Measurements from ENCODE around the gene KMT5B. TPM values are rescaled to one million over a fixed set of nuclear protein-coding genes. Genes with fewer than 3 reads are reported as not detected.

Gene KMT5B
- total and polyA plus RNA-seq, 10 of the 15 experiments (the other 5 are each of a cell fraction or from before 2014, with no cell fraction given), result 4.7 to 21.8 (median 18.0) TPM

GRCh38 chr11:68142028-68142412 is 71.1 kb downstream of the KMT5B start (continued):
- TF ChIP-seq BHLHE40 (IDR thresholded peaks at IDR 0.05; ENCODE audit: borderline replicate concordance in 1 of 2, low read depth in 2 of 2, low read length in 1 of 2), result 0 out of 4 replicates have a peak, but pooled peaks of 1 of the 2 experiments have one; percentile 9
- TF ChIP-seq KDM1A (IDR thresholded peaks at IDR 0.05; ENCODE audit: borderline replicate concordance), result no peak
- no peak for TF ChIP-seq PBX3 (IDR thresholded peaks at IDR 0.05; ENCODE audit: insufficient replicate concordance, low read depth, low read length)
- no peak for TF ChIP-seq JUNB (IDR thresholded peaks at IDR 0.05)
- no peak for TF ChIP-seq CHD4 (IDR thresholded peaks at IDR 0.05)
- no peak for TF ChIP-seq FOXK2 (IDR thresholded peaks at IDR 0.05)
- TF ChIP-seq YY1 (IDR thresholded peaks at IDR 0.05; ENCODE audit: low read depth, low read length), result no peak
- TF ChIP-seq KLF5 (IDR thresholded peaks at IDR 0.05; ENCODE audit: partially characterized antibody), result no peak
- TF ChIP-seq SPI1 (IDR thresholded peaks at IDR 0.05; ENCODE audit: borderline replicate concordance, insufficient read depth, low read depth, low read length), result 0 out of 2 replicates have a peak, but pooled peaks have one; percentile 14
- TF ChIP-seq GATAD2B (conservative IDR thresholded peaks at IDR 0.05; ENCODE audit: low read depth), result 0 out of 2 replicates have a peak, but pooled peaks have one; percentile 35

GRCh38 chr11:68141246-68142027 is 71.7 kb downstream of the KMT5B start:
- TF ChIP-seq SMARCA5 (IDR thresholded peaks at IDR 0.05), result no peak
- TF ChIP-seq RBBP5 (conservative IDR thresholded peaks at IDR 0.05), result no peak
- no peak for TF ChIP-seq CEBPB (IDR thresholded peaks at IDR 0.05; ENCODE audit: borderline replicate concordance in 1 of 2, low read depth in 2 of 2, low read length in 2 of 2)
- no peak for TF ChIP-seq POU2F2 (IDR thresholded peaks at IDR 0.05; ENCODE audit: borderline replicate concordance, low read depth, low read length)
- no peak for TF ChIP-seq ZNF217 (IDR thresholded peaks at IDR 0.05)
- no peak for TF ChIP-seq SMAD1 (IDR thresholded peaks at IDR 0.05; ENCODE audit: low read depth, partially characterized antibody)
- no peak overlapping the region for H3K27ac ChIP-seq (ENCODE audit: control insufficient read depth, insufficient read depth)
- FAIRE-seq (no peak), ATAC-seq (no peak; the same call in 2 of the 3 replicates), DNase-seq (ENCODE audit: low read depth, low spot score) (no peak)
- CTCF ChIA-PET, result no interaction called here
- H3K4me3 ChIP-seq, result no peak overlapping the region
- no peaks in the 10 kb centered on the region for H4K20me1 ChIP-seq (ENCODE audit: control insufficient read depth, insufficient read depth)
- in situ Hi-C loops (cut with MboI) (no loop called here), intact Hi-C loops (cut with micrococcal nuclease; ENCODE audit: unreplicated experiment) (no loop called here)
- H3K4me2 ChIP-seq (ENCODE audit: control insufficient read depth, insufficient read depth), result no peak overlapping the region; the same call in 1 of the 2 replicates
- no peaks in the 10 kb centered on the region for H3K79me2 ChIP-seq (ENCODE audit: control insufficient read depth, insufficient read depth, low read length)
- H2AFZ ChIP-seq (ENCODE audit: control insufficient read depth, low read depth, low read length), result peak overlapping the region; percentile 57; the same call in 1 of the 2 replicates
- 34% methylated on average over 8 of the region's 8 CpGs for WGBS (ENCODE audit: insufficient coverage, insufficient replicate concordance, low lambda C conversion rate, missing lambda C conversion rate)
- SMC1A ChIA-PET (ENCODE audit: uncharacterized antibody, unreplicated experiment), result no interaction called here
- no peaks in the 10 kb centered on the region for H3K27me3 ChIP-seq (replicated peaks in 1 of 2; ENCODE audit: control insufficient read depth in 2 of 2, insufficient read depth in 2 of 2, low read length in 1 of 2)
- H3K9me3 ChIP-seq (replicated peaks; ENCODE audit: control insufficient read depth, insufficient read depth, low read length), result no peaks in the 10 kb centered on the region
- H3K36me3 ChIP-seq (ENCODE audit: control insufficient read depth in 2 of 2, insufficient read depth in 2 of 2, low read length in 1 of 2), result no peaks in the 10 kb centered on the region
- BruUV-seq (replicated peaks), result no TSS peak
- H3K4me1 ChIP-seq (ENCODE audit: control insufficient read depth, insufficient read depth, low read length), result peaks cover 8% of the 10 kb centered on the region
- RAD21 ChIA-PET (ENCODE audit: unreplicated experiment), result no interaction called here
- no peak overlapping the region for H3K9ac ChIP-seq (ENCODE audit: control insufficient read depth, insufficient read depth, low read length)
- POLR2A ChIA-PET, result no interaction called here
